Astrocyte of the spinal cord (primary cell): ENCODE data around the gene LBH.

Experiments
- DNase-seq: peaks from one replicate; pipeline ENCODE4 v3.0.0; 2011; ENCODE audit warnings: low read depth, low spot score
- H3K4me3 ChIP-seq: 2 replicates; pipeline ENCODE4 v1.5.1; 2011; ENCODE audit warnings: low read depth, mild to moderate bottlenecking, low read length, moderate library complexity
- CTCF ChIP-seq: IDR thresholded peaks from 2 replicates; pipeline ENCODE4 v1.5.1; 2012; ENCODE audit warnings: low read depth, mild to moderate bottlenecking, low read length, inconsistent platforms
- in situ Hi-C: cut with HindIII; loops from 2 replicates; pipeline ENCODE4 v1.10.0; 2017; ENCODE audit warnings: low sequenced_read_pairs

The LBH gene

DNA sequence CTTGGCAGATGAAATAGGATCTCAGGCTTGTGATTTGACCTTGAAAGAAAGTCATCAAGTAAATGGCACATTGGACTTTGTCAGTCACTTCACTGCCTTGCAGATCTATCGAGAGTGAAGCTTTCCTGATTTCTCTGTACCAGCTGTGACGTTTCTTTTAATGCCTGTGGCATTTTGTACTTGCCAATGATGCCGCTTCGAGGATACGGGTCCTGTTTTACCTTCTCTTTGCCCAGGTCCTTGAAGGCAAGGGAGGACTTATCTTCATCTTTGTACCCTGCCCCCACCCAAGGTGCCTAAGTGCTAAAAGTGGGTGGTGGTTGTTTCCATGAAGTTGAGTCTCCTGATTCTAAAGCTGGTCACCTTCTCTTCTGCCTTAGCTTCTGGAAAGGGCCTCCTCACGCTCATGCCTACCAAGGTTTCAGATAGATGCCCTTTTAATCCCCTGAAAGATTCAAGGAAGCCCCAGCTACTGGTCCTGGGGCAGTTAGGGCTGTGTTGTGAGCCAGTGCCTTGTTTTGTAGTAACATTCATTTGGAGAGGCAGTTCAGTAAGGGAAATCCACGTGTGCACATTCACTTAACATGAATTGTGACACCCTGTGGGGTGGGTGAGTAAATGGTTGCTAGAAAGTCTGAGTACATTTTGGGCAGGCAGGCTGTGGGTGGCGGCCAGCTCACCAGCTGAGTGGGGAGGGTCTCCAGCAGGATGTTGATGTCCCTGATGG is 6.1 kb downstream of the LBH start:
- no peak overlapping the region for H3K4me3 ChIP-seq
- in situ Hi-C loops, result no loop called here
- no peak for DNase-seq
- TF ChIP-seq CTCF, result no peak

DNA sequence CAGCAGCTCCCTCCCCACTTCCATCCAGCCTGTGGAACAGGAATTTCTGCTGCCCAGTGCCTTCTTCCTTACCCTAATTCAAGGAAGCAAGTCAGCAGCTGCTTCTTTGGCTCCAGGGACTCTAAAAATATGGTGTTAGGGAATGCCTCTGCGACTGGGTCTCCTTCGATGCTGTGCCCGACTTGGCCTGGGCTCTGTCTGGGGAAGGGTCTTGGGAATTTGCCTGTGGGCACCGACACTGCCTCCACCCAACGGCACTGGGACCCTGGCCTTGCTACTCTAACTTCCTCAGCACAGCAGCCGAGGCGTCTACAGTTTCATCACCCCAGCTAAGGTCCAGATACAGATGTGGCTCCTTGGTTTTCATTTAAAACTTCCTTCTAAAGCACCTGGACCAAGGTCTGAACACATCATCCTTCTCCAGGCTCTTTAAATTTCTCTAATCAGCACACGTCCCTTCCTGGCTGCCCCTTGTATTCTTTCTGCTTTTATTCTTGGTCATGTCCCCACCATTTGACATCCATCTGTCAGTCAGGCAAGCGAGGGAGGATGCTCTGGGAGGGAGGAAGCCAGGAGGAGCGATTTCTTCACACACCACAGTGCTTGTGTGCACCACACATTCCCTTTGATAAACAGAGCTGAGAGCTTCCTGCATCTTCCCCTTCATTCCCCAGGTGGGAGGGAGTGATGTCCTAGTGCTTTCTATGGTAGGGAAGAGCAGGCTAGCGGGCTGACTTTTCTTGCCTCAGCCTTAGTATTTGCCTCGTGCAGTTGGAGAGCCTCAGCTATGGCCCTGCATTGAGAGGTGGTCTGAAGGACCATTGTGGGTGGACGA is 6.8 kb downstream of the LBH start:
- no peak for TF ChIP-seq CTCF
- no peak overlapping the region for H3K4me3 ChIP-seq
- in situ Hi-C loops, result no loop called here
- no peak for DNase-seq

GRCh38 chr2:30239308-30239985 is 8.1 kb downstream of the LBH start:
- in situ Hi-C loops, result no loop called here
- no peak overlapping the region for H3K4me3 ChIP-seq
- TF ChIP-seq CTCF, result peak; percentile 97
- DNase-seq, result peak; percentile 52

DNA sequence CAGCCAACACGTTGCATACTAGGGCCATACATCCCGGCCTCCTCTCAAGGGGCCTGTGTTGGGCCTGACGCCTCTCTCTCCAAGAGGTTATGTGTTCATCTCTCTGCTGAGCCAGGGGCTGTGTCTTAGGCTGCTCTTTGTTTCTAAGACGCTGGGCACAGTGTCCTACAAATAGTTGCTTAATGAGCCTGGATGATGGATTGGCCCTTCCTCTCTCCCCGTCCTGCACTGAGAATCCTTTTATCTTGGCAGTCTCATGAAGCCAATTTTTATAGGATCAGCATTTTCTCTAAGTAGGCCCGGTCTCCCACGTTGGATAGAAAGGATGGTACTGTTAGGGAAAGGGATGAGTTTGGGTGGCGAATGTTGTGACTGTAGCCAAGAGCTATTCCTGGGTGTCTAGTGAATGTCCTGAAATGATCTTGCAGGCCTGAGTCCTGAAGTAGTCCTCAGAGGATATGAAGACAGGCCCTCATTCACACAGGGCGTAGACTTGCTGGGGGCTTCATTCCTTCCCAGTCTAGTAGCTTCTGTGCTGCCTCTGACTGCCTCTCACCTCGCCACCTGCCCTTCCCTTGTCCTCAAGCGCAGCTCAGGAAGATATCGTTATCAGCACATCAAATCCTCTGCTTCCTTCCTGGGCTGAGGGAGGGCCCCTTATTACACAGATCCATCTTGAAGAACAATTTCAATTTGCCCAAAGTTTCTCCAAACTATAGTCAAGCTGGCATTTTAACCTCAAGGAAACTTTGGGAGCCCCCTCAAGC is 8.8 kb downstream of the LBH start:
- in situ Hi-C loops, result no loop called here
- H3K4me3 ChIP-seq, result no peak overlapping the region
- no peak for TF ChIP-seq CTCF
- no peak for DNase-seq

DNA sequence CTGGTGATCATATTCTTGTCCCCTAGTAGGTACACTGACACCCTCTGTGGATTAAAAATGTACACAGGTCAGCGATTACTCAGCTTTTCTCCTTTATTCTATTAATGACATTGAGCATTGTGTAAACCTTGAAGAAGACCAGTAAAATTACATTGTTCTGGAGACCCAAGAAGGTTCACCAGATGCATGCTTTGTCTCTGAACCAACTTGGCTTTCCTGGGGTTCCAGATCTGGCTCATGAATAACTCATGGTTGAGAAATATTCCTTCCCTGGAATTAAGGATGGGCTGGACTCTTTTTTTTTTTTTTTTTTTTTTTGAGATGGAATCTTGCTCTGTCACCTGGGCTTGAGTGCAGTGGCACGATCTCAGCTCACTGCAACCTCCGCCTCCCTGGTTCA is 11.9 kb downstream of the LBH start:
- DNase-seq, result no peak
- H3K4me3 ChIP-seq, result no peak overlapping the region
- in situ Hi-C loops, result no loop called here
- no peak for TF ChIP-seq CTCF

DNA sequence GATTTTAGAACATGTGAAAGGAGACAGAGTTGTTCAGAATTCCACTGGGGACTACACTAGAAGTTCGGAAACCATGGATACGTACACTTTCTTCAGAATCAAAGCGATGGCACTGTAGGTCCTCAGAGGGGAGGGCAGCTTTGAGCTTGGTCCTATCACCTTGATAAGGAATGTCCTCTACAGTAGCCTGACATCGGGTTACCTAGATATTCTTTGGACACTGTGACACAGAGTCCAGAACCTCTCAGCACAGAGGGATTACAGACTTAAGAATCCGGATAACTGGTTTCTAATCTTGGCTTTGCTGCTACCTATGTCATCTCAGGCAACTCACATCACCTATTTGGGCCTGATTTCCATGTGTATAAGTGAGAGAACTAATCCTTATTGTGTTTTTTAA is 14.0 kb downstream of the LBH start:
- in situ Hi-C loops, result no loop called here
- no peak for DNase-seq

More for the DNA sequence above, 14.0 kb downstream of the LBH start:
- no peak for TF ChIP-seq CTCF
- H3K4me3 ChIP-seq, result no peak overlapping the region
